HepG2 (cell line): ENCODE measurements around the gene PRSS23. TPM values are rescaled to one million over a fixed set of nuclear protein-coding genes. Genes with fewer than 3 reads are reported as not detected.

Experiments
- ATAC-seq: fragments of 200-7000 bp; cut with Tn5 transposase; 3 replicates; pipeline ENCODE4 v1.9.1; 2020; ENCODE audit warnings: mild to moderate bottlenecking, moderate library complexity
- BruUV-seq: library from RNA; stranded (reverse); fragments of 400-500 nt; replicated peaks from 2 replicates; lab custom pipeline; 2021; lab: Mats Ljungman, UMichigan
- CTCF ChIA-PET: fragments of 300-600 bp; formaldehyde crosslinking; extraction: SDS; loops from one replicate; lab custom pipeline; 2021; ENCODE audit warnings: low total read pairs, inconsistent platforms, low intra/inter-chr PET ratio; lab: Yijun Ruan, JAX
- POLR2A ChIA-PET: fragments of 350-600 bp; sonication (Branson Sonifier 250); formaldehyde crosslinking; loops from one replicate; lab custom pipeline; 2020; ENCODE audit warnings: antibody characterized with exemption, inconsistent platforms; lab: Yijun Ruan, JAX
- DNase-seq: peaks from one replicate; pipeline ENCODE4 v3.0.0-alpha.2; 2015; ENCODE audit warnings: low spot score
- FAIRE-seq: peaks from 3 replicates; lab custom pipeline; 2011; peaks lifted over from hg19 to GRCh38; lab: Jason Lieb, UNC
- H2AFZ ChIP-seq: one replicate; pipeline ENCODE4 v1.6.1; 2011; ENCODE audit warnings: low read length, inconsistent platforms
- H3K27ac ChIP-seq: fragments of 300-600 bp; 3 replicates; pipeline ENCODE4 v1.8.0; 2011; ENCODE audit warnings: mixed run types, mild to moderate bottlenecking, mixed read lengths, low read length, inconsistent platforms; ENCODE audit not compliant: insufficient read depth; ENCODE audit errors: extremely low read length
- H3K27me3 ChIP-seq, 2 experiments: fragments of 200-600 bp in 1 of 2; 2 replicates in 1 of 2; 3 replicates in 1 of 2; pipeline versions ENCODE4 v1.6.0 to v1.8.0; 2011; ENCODE audit warnings: low read length in 2 of 2, mild to moderate bottlenecking in 2 of 2, moderate library complexity in 2 of 2, inconsistent platforms in 1 of 2; ENCODE audit not compliant: insufficient read depth in 2 of 2, control insufficient read depth in 1 of 2
- H3K36me3 ChIP-seq, 2 experiments: fragments of 200-600 bp in 1 of 2; replicated peaks in 1 of 2; 2 replicates in 1 of 2; 3 replicates in 1 of 2; pipeline versions ENCODE4 v1.5.1 to v1.8.0; 2011; ENCODE audit warnings: low read length in 2 of 2, inconsistent platforms in 1 of 2; ENCODE audit not compliant: insufficient read depth in 2 of 2, control insufficient read depth in 1 of 2
- H3K4me1 ChIP-seq: 2 replicates; pipeline ENCODE4 v1.5.1; 2012; ENCODE audit warnings: low read length, inconsistent platforms; ENCODE audit not compliant: insufficient read depth
- H3K4me2 ChIP-seq: 2 replicates; pipeline ENCODE4 v1.6.0; 2011; ENCODE audit warnings: low read depth, low read length, inconsistent platforms
- H3K4me3 ChIP-seq, 3 experiments: fragments of 200-600 bp in 1 of 3; sonication (generic), shearing (Covaris generic) in 1 of 3; replicated peaks in 1 of 3; 2 replicates each; pipeline ENCODE4 v1.5.1; 2011 to 2016; ENCODE audit warnings: low read length in 3 of 3, inconsistent platforms in 2 of 3, low read depth in 2 of 3, mild to moderate bottlenecking in 2 of 3, control low read depth in 1 of 3, mixed read lengths in 1 of 3; ENCODE audit not compliant: insufficient read depth in 1 of 3
- H3K79me2 ChIP-seq: one replicate; pipeline ENCODE4 v1.6.1; 2011; ENCODE audit warnings: low read length, inconsistent platforms; ENCODE audit not compliant: insufficient read depth
- H3K9ac ChIP-seq: 2 replicates; pipeline ENCODE4 v1.6.0; 2011; ENCODE audit warnings: mild to moderate bottlenecking, low read depth, low read length, inconsistent platforms; ENCODE audit not compliant: insufficient read depth
- H3K9me3 ChIP-seq: 2 replicates; pipeline ENCODE4 v1.5.1; 2012; ENCODE audit warnings: mild to moderate bottlenecking, low read length
- H4K20me1 ChIP-seq: 2 replicates; pipeline ENCODE4 v1.6.0; 2011; ENCODE audit warnings: inconsistent platforms, mild to moderate bottlenecking, low read length, moderate library complexity; ENCODE audit not compliant: insufficient read depth
- MBNL3 ChIP-seq: fragments of 250-450 bp; sonication (Bioruptor Pico); conservative IDR thresholded peaks from 2 replicates; pipeline ENCODE4 v1.8.0; 2022; ENCODE audit warnings: mild to moderate bottlenecking, inconsistent platforms
- RBAK ChIP-seq: sonication (generic); formaldehyde crosslinking; IDR thresholded peaks from 2 replicates; pipeline ENCODE4 v1.5.1; 2020; ENCODE audit warnings: mild to moderate bottlenecking, missing genetic modification reagents
- REL ChIP-seq: sonication (generic); formaldehyde crosslinking; conservative IDR thresholded peaks from 2 replicates; pipeline ENCODE4 v1.8.0; 2022; ENCODE audit warnings: mild to moderate bottlenecking, missing genetic modification reagents, moderate library complexity
- SMAD1 ChIP-seq: sonication (generic); formaldehyde crosslinking; IDR thresholded peaks from 2 replicates; pipeline ENCODE4 v1.4.0; 2020; ENCODE audit warnings: missing genetic modification reagents, low read depth, mild to moderate bottlenecking, borderline replicate concordance
- SMAD3 ChIP-seq: sonication (generic); formaldehyde crosslinking; IDR thresholded peaks from 2 replicates; pipeline ENCODE4 v1.4.0; 2020; ENCODE audit warnings: missing genetic modification reagents
- ZFP90 ChIP-seq: sonication (generic); formaldehyde crosslinking; IDR thresholded peaks from 2 replicates; pipeline ENCODE4 v1.8.0; 2022; ENCODE audit warnings: missing genetic modification reagents, mild to moderate bottlenecking, inconsistent platforms, borderline replicate concordance
- ZNF317 ChIP-seq: sonication (generic); formaldehyde crosslinking; IDR thresholded peaks from 2 replicates; pipeline ENCODE4 v1.5.0; 2020; ENCODE audit warnings: mild to moderate bottlenecking, missing genetic modification reagents
- ZNF549 ChIP-seq: sonication (generic); formaldehyde crosslinking; IDR thresholded peaks from 2 replicates; pipeline ENCODE4 v1.5.0; 2020; ENCODE audit warnings: missing genetic modification reagents
- ZNF563 ChIP-seq: sonication (generic); formaldehyde crosslinking; IDR thresholded peaks from 2 replicates; pipeline ENCODE4 v1.8.0; 2022; ENCODE audit warnings: mild to moderate bottlenecking, moderate library complexity, missing genetic modification reagents
- ZNF567 ChIP-seq: sonication (generic); formaldehyde crosslinking; IDR thresholded peaks from 2 replicates; pipeline ENCODE4 v1.8.1; 2023; ENCODE audit warnings: mild to moderate bottlenecking, missing genetic modification reagents, borderline replicate concordance
- in situ Hi-C: cut with HindIII; loops from 2 replicates; pipeline ENCODE4 v1.10.0; 2017; ENCODE audit warnings: low pct_unique_long_range_greater_than_20kb; ENCODE audit not compliant: extremely low pct_ligation_motif_present
- intact Hi-C: fragments of 100-400 bp; cut with micrococcal nuclease; formaldehyde crosslinking; loops from one replicate; pipeline ENCODE4 v1.10.0; 2022; ENCODE audit not compliant: unreplicated experiment
- polyA plus RNA-seq, 8 experiments: library from polyadenylated mRNA; depleted of rRNA in 3 of 8; stranded (reverse) in 7 of 8; unstranded in 1 of 8; fragments of >200 nt; fragmentation: Illumina TruSeq in 4 of 8; extraction: Trizol in 4 of 8; gene quantifications; 2 replicates each; pipeline versions ENCODE4 v1.2.1 to v1.2.3, GENCODE V29; 2011 to 2016; ENCODE audit warnings: low read depth in 4 of 8, missing spikeins in 1 of 8, mixed read lengths in 1 of 8; ENCODE audit not compliant: insufficient read depth in 1 of 8
- total RNA-seq, 5 experiments: library from RNA; depleted of rRNA; stranded (reverse); fragments of >200 nt; fragmentation: Illumina TruSeq; extraction: Trizol; gene quantifications; 2 replicates each; pipeline ENCODE4 v1.2.3, GENCODE V29; 2016; ENCODE audit warnings: low read depth in 1 of 5
- TF ChIP-seq, protein P1 (sequence below): sonication (generic); formaldehyde crosslinking; IDR thresholded peaks from 2 replicates; pipeline ENCODE4 v1.8.0; 2022; ENCODE audit warnings: missing genetic modification reagents, mild to moderate bottlenecking, moderate library complexity, borderline replicate concordance
- TF ChIP-seq, protein P2 (sequence below): sonication (generic); formaldehyde crosslinking; conservative IDR thresholded peaks from 2 replicates; pipeline ENCODE4 v1.8.0; 2022; ENCODE audit warnings: mild to moderate bottlenecking, moderate library complexity, missing genetic modification reagents
- TF ChIP-seq, protein P3 (sequence below): sonication (generic); formaldehyde crosslinking; IDR thresholded peaks from 2 replicates; pipeline ENCODE4 v1.4.0; 2020; ENCODE audit warnings: missing genetic modification reagents
- TF ChIP-seq, protein P4 (sequence below): sonication (generic); formaldehyde crosslinking; IDR thresholded peaks from 2 replicates; pipeline ENCODE4 v1.5.1; 2020; ENCODE audit warnings: mild to moderate bottlenecking, missing genetic modification reagents, moderate library complexity

PRSS23 gene
- total and polyA plus RNA-seq, 2 of the 13 experiments (the other 11 are each of a cell fraction or from before 2014, with no cell fraction given): 0.20 to 0.30 TPM

DNA sequence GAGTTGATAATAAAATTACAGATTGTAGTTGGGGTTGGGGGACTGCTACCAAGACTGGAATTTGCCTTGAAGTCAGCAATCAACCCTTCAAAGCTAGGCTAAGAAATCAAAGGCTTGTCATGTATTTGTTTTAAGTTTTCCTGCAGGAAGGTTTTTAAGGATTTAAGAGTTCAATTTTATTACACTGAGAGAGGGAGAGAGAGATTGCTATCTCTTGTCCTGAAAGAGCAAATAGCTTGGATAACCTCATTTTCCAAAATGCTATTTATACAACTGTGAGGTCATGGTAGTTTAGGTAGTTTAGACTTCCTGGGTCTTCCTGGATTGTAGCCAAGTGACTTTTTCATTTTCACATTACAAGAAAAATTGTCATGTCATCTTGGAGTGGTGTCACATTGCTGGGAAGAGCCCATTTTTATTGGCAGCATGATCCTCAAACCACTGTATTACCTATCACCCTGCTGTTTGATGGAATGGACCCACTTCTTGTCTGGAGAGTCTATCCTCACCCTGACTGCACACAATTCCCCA lies 10.1 kb upstream of the PRSS23 start:
- DNase-seq (no peak), FAIRE-seq (no peak), ATAC-seq (no peak)
- Histone ChIP-seq H3K27ac (no peak overlapping the region), H4K20me1 (no peaks in the 10 kb centered on the region), H3K9me3 (no peaks in the 10 kb centered on the region), H3K27me3 (peaks cover 0 to 26% of the 10 kb centered on the region in 2 experiments; a peak in 2 of 5 replicates), H3K4me2 (no peak overlapping the region), H3K4me1 (no peaks in the 10 kb centered on the region), H3K79me2 (no peaks in the 10 kb centered on the region), H3K36me3 (no peaks in the 10 kb centered on the region), H3K4me3 (no peak overlapping the region), H3K9ac (no peak overlapping the region), H2AFZ (no peak overlapping the region)
- in situ Hi-C loops: no loop called here
- intact Hi-C loops: no loop called here
- POLR2A ChIA-PET: no interaction called here
- CTCF ChIA-PET: no interaction called here
- BruUV-seq: no TSS peak
- TF ChIP-seq, protein P1, sequence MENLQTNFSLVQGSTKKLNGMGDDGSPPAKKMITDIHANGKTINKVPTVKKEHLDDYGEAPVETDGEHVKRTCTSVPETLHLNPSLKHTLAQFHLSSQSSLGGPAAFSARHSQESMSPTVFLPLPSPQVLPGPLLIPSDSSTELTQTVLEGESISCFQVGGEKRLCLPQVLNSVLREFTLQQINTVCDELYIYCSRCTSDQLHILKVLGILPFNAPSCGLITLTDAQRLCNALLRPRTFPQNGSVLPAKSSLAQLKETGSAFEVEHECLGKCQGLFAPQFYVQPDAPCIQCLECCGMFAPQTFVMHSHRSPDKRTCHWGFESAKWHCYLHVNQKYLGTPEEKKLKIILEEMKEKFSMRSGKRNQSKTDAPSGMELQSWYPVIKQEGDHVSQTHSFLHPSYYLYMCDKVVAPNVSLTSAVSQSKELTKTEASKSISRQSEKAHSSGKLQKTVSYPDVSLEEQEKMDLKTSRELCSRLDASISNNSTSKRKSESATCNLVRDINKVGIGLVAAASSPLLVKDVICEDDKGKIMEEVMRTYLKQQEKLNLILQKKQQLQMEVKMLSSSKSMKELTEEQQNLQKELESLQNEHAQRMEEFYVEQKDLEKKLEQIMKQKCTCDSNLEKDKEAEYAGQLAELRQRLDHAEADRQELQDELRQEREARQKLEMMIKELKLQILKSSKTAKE (CRISPR knock-in tag): no peak
- no peak for TF ChIP-seq ZFP90 (CRISPR knock-in tag)
- TF ChIP-seq, protein P2, sequence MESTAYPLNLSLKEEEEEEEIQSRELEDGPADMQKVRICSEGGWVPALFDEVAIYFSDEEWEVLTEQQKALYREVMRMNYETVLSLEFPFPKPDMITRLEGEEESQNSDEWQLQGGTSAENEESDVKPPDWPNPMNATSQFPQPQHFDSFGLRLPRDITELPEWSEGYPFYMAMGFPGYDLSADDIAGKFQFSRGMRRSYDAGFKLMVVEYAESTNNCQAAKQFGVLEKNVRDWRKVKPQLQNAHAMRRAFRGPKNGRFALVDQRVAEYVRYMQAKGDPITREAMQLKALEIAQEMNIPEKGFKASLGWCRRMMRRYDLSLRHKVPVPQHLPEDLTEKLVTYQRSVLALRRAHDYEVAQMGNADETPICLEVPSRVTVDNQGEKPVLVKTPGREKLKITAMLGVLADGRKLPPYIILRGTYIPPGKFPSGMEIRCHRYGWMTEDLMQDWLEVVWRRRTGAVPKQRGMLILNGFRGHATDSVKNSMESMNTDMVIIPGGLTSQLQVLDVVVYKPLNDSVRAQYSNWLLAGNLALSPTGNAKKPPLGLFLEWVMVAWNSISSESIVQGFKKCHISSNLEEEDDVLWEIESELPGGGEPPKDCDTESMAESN (CRISPR knock-in tag): no peak
- TF ChIP-seq SMAD1: no peak
- TF ChIP-seq RBAK: no peak
- no peak for TF ChIP-seq REL
- TF ChIP-seq ZNF567 (CRISPR knock-in tag): no peak
- TF ChIP-seq ZNF563 (CRISPR knock-in tag): no peak
- TF ChIP-seq MBNL3: no peak
- TF ChIP-seq, protein P3, sequence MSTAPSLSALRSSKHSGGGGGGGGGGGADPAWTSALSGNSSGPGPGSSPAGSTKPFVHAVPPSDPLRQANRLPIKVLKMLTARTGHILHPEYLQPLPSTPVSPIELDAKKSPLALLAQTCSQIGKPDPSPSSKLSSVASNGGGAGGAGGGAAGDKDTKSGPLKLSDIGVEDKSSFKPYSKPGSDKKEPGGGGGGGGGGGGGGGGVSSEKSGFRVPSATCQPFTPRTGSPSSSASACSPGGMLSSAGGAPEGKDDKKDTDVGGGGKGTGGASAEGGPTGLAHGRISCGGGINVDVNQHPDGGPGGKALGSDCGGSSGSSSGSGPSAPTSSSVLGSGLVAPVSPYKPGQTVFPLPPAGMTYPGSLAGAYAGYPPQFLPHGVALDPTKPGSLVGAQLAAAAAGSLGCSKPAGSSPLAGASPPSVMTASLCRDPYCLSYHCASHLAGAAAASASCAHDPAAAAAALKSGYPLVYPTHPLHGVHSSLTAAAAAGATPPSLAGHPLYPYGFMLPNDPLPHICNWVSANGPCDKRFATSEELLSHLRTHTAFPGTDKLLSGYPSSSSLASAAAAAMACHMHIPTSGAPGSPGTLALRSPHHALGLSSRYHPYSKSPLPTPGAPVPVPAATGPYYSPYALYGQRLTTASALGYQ (CRISPR knock-in tag): no peak
- TF ChIP-seq SMAD3 (CRISPR knock-in tag): no peak
- TF ChIP-seq, protein P4, sequence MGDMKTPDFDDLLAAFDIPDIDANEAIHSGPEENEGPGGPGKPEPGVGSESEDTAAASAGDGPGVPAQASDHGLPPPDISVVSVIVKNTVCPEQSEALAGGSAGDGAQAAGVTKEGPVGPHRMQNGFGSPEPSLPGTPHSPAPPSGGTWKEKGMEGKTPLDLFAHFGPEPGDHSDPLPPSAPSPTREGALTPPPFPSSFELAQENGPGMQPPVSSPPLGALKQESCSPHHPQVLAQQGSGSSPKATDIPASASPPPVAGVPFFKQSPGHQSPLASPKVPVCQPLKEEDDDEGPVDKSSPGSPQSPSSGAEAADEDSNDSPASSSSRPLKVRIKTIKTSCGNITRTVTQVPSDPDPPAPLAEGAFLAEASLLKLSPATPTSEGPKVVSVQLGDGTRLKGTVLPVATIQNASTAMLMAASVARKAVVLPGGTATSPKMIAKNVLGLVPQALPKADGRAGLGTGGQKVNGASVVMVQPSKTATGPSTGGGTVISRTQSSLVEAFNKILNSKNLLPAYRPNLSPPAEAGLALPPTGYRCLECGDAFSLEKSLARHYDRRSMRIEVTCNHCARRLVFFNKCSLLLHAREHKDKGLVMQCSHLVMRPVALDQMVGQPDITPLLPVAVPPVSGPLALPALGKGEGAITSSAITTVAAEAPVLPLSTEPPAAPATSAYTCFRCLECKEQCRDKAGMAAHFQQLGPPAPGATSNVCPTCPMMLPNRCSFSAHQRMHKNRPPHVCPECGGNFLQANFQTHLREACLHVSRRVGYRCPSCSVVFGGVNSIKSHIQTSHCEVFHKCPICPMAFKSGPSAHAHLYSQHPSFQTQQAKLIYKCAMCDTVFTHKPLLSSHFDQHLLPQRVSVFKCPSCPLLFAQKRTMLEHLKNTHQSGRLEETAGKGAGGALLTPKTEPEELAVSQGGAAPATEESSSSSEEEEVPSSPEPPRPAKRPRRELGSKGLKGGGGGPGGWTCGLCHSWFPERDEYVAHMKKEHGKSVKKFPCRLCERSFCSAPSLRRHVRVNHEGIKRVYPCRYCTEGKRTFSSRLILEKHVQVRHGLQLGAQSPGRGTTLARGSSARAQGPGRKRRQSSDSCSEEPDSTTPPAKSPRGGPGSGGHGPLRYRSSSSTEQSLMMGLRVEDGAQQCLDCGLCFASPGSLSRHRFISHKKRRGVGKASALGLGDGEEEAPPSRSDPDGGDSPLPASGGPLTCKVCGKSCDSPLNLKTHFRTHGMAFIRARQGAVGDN (CRISPR knock-in tag): no peak
- no peak for TF ChIP-seq ZNF549
- no peak for TF ChIP-seq ZNF317 (CRISPR knock-in tag)
